Kasumi-1 (cell line): Measurements from ENCODE around the gene TMEM209.
"Not testable (repeated sequence)": the region's sequence is repeated elsewhere in the genome, so short reads cannot be mapped to it uniquely, and the experiment has no call there.

Experiments used
- DNase-seq, 2 experiments: peaks; one replicate each; lab custom pipeline; 2025; lab: John Stamatoyannopoulos, UW

TMEM209 gene

DNA sequence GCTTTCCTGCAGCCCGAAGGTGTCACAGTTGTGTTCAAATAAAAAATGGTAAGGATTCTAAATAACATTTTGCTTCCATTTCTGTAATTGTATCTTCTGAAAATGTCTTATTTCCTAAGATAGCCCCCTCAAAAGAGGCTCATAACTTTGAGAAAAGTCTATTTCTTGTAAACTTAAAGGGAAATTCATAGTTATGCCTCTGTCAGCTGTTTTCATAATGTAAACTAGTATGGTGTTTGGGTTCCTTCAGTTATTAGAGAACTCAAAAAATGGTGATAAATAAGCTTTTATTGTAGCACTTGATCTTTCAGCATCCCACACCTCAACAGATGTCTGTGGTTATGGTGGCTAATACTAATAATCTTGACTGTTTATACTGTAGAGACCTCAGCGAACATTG lies 77.8 kb downstream of the TMEM209 start:
- DNase-seq: no peak

DNA sequence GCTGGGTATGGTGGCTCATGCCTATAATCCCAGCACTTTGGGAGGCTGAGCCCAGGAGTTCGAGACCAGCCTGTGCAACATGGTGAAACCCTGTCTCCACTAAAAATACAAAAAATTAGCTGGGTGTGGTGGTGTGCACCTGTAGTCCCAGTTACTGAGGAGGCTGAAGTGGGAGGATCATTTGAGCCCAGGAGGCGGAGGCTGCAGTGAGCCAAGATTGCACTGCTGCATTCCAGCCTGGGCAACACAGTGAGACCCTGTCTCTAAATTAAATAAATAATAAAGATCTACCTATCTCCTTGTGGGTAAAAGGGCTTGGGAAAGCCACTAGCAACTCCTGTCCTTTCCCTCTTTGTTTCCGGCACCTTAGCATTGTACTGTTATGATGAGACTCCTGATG lies 78.4 kb downstream of the TMEM209 start:
- DNase-seq: not testable (repeated sequence)

DNA sequence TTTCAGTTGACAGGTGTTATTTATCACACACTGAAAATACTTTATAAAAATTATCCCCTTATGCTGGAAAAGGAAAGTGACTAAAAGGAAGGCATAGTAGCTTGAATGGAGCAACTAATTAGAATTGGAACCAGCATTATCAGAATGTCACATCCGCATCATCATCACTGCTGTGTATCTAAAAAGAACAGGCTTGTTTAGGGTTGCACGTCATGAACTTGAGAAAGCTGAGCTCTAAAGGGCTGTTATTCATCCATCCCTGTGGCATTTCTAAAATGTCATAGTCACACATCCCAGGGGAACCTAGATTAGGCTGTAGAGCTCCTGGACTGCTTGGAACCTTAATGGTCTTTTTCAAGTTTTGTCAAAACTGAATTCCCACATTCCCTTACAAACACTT lies 80.5 kb downstream of the TMEM209 start:
- no peak for DNase-seq

DNA sequence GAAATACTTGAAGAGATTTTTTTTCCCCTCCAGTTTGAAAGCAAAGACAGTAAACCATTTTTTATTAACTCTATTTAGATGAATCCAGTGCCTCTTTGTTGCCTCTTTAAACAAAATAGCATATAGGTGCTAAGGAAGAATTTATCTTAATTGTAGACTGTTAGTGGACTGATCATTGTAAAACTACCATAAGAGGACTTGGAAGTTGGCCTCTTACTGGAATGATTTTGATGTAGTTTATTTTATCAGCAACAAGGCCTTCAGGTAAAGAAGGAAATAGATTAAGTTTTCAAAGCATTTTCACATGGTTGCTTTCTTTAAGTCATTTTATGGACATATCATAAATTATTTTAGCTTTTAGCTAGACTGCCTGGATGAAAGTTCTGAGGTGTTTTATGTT lies 81.7 kb downstream of the TMEM209 start:
- DNase-seq: no peak

DNA sequence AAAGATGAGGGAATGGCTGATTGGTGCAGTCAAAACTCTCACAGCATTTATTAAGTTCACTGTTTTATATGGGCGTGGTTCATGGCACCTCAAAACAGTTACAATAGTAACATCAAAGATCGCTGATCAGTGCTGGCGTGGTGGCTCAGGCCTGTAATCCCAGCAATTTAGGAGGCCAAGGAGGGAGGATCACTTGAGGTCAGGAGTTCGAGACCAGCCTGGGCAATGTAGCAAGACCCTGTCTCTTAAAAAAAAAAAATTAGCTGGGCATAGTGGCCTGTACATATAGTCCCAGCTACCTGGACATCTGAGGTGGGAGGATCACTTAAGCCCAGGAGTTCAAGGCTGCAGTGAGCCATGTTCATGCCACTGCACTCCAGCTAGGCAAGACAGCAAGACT lies 86.4 kb downstream of the TMEM209 start:
- DNase-seq: no peak

DNA sequence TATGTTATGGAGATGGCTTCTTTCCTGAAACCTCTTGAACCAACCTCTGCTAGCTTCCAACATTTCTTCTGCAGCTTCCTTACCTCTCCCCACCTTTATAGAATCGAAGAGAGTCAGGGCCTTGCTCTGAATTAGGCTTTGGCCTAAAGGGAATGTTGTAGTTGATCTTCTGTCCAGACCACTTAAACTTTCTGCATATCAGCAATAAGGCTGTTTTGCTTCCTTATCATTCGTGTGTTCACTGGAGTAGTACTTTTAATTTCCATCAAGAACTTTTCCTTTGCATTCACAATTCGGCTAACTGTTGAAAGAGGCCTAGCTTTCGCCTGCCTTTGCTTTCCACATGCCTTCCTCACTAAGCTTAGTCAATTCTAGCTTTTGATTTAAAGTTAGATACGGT lies 86.9 kb downstream of the TMEM209 start:
- DNase-seq: no peak

DNA sequence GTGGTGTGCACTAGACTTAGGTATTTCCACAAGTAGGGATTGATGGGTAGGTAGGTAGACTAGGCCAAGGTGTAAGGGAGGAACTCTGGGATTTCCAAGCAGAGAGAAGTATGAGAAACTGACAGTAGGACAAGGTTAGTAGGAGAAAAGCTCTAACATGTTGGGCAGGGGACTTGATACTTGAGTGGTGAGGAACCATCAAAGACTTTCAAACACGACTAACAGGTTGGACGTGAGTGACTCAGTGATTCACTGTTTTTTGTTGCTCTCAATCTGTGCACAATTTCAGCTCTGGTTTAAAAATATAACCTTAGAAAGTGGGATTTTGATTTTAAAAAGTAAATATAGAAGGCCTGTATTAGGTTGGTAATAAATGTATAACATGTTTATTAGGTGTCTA lies 90.4 kb downstream of the TMEM209 start:
- DNase-seq: no peak
